GM12891 (cell line): ENCODE data around the gene PADI1.

Experiments used
- DNase-seq: peaks from one replicate; pipeline ENCODE4 v3.0.0; 2011; ENCODE audit warnings: low spot score; ENCODE audit not compliant: insufficient read length
- FAIRE-seq: peaks from 2 replicates; lab custom pipeline; 2011; peaks lifted over from hg19 to GRCh38; lab: Jason Lieb, UNC
- PAX5 ChIP-seq: IDR thresholded peaks from 2 replicates; pipeline ENCODE4 v1.6.1; 2011; ENCODE audit warnings: low read length, moderate library complexity, mild to moderate bottlenecking; ENCODE audit not compliant: insufficient read depth, severe bottlenecking
- POLR2A ChIP-seq: IDR thresholded peaks from 2 replicates; pipeline ENCODE4 v1.6.1; 2011; ENCODE audit warnings: low read depth, low read length, control low read depth
- POLR2AphosphoS5 ChIP-seq: IDR thresholded peaks from 2 replicates; pipeline ENCODE4 v1.6.1; 2011; ENCODE audit warnings: low read depth, low read length, control low read depth
- POU2F2 ChIP-seq: IDR thresholded peaks from 2 replicates; pipeline ENCODE4 v1.6.1; 2011; ENCODE audit warnings: low read depth, mild to moderate bottlenecking, control low read depth, low read length, moderate library complexity
- SPI1 ChIP-seq: IDR thresholded peaks from 2 replicates; pipeline ENCODE4 v1.6.1; 2011; ENCODE audit warnings: low read depth, low read length, control low read depth
- TAF1 ChIP-seq: IDR thresholded peaks from 2 replicates; pipeline ENCODE4 v1.6.1; 2011; ENCODE audit warnings: low read depth, low read length, control low read depth

PADI1 gene

GRCh38 chr1:17163789-17164666 lies 40.9 kb upstream of the PADI1 start:
- TF ChIP-seq POLR2A (no peak), TAF1 (no peak)
- DNase-seq (no peak), FAIRE-seq (no peak)

DNA sequence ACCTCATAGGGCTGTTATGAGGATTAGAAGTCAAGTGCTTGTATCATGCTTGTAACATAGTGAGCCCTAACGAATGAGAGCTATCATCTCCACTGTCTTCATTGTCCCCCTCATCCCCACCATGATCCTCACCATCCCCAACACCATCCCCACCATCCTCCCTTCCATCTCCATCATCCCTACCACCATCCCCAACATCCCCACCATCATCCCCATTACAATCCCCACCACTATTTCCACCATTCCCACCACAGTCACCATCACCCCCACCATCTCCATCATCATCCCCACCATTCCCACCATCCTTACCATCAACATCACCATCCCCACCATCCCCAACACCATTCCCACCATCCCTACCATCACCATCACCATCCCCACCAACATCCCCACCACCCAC lies 39.1 kb upstream of the PADI1 start:
- DNase-seq (no peak), FAIRE-seq (peak; percentile 23)
- TF ChIP-seq POU2F2 = no peak
- no peak for TF ChIP-seq SPI1
- no peak for TF ChIP-seq POLR2A
- no peak for TF ChIP-seq PAX5
- TF ChIP-seq TAF1 = no peak
- no peak for TF ChIP-seq POLR2AphosphoS5

GRCh38 chr1:17167041-17167785 lies 37.7 kb upstream of the PADI1 start:
- FAIRE-seq (no peak), DNase-seq (no peak)
- TF ChIP-seq POLR2A = no peak
- no peak for TF ChIP-seq SPI1
- no peak for TF ChIP-seq POU2F2
- no peak for TF ChIP-seq POLR2AphosphoS5
- TF ChIP-seq PAX5 = no peak
- TF ChIP-seq TAF1 = no peak

DNA sequence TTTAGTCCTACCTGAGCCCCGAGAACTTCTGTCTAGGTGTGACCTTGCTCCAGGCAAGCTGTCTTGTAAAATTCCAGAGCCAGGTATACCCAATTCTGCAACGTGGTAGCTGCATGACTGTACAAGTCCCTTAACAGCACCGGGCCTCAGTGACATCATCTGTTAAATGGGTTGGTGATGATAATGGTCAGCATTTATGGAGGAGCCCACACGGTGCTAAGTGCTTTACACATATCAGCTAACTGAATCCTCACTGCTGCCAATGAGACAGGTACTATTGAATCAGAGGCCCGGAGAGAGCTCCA lies 37.2 kb upstream of the PADI1 start:
- FAIRE-seq (no peak), DNase-seq (no peak)
- TF ChIP-seq PAX5 (no peak), POU2F2 (no peak), POLR2A (no peak), POLR2AphosphoS5 (no peak), TAF1 (no peak), SPI1 (no peak)

DNA sequence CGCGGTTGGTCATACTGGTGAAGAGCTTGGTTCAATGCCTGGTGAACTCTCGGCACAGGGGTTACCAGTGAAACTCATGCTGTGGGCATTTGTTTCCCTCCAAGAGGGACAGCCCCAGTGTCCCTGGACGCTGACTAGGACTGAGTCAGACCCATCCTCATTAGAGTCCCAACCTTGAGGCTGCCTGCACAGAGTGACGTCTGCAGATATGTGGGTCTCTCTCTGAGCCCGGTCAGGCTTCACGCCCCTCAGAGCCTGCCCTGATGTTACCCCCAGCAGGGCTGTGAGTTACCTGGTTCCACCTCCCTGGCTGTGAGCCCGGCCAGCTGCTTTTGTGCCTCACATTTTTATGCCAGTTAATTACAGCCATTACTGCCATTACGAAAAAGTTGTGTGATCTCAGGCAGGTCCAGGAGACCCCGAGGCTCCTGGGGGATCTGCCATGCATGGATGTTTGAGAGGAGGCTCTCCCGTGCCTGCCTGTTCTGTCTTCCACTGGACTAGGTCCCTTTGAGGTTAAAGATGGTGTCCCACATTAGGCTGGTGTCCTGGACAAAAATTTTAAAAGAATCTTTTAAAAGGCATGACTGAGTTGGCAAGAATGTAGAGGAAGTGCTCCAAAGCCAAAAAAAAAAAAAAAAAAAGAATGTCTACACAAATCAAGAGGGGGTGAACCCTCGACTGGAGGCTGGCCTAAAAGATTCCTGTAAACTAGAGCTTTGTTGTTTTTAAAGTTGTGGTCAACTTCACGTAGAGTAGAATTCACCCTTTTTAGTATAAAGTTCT lies 36.6 kb upstream of the PADI1 start:
- TF ChIP-seq TAF1 (no peak), POLR2A (no peak), POLR2AphosphoS5 (no peak), SPI1 (no peak), PAX5 (no peak), POU2F2 (no peak)
- DNase-seq = no peak
- FAIRE-seq = no peak

DNA sequence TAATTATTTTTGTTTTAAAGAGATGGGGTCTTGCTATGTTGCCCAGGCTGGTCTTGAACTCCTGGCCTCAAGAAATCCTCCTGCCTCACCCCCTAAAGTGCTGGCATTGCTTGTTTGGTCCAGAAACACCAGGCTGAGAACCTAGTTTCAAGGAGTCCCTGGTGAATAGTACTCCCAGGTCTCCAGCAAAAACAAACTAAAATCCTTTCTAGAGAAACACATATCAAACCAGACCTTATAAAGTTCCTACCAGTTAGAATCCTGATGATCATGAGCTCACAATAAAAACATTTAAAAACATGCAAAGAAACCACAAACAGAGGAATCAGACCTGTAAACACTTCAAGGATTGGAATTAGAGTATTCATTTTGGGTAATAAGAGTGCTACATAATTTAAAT lies 34.4 kb upstream of the PADI1 start:
- TF ChIP-seq PAX5 (no peak), POU2F2 (no peak), POLR2AphosphoS5 (no peak), TAF1 (no peak), POLR2A (no peak), SPI1 (no peak)
- no peak for DNase-seq
- no peak for FAIRE-seq

- no peak for FAIRE-seq
Observed at GRCh38 chr1:17173217-17173616, 31.7 kb upstream of the PADI1 start.

GRCh38 chr1:17176306-17177061 lies 28.4 kb upstream of the PADI1 start:
- no peak for DNase-seq
- FAIRE-seq = no peak
- no peak for TF ChIP-seq POLR2AphosphoS5
- no peak for TF ChIP-seq POLR2A
- no peak for TF ChIP-seq TAF1
- no peak for TF ChIP-seq SPI1
- no peak for TF ChIP-seq POU2F2
- TF ChIP-seq PAX5 = no peak

More at GRCh38 chr1:17173217-17173616, 31.7 kb upstream of the PADI1 start:
- no peak for DNase-seq
- no peak for TF ChIP-seq PAX5
- TF ChIP-seq POLR2AphosphoS5 = no peak
- TF ChIP-seq SPI1 = no peak
- TF ChIP-seq POLR2A = no peak
- no peak for TF ChIP-seq POU2F2
- no peak for TF ChIP-seq TAF1

- TF ChIP-seq POU2F2 = no peak
- TF ChIP-seq PAX5 = no peak
- no peak for TF ChIP-seq POLR2AphosphoS5
- no peak for TF ChIP-seq SPI1
- no peak for TF ChIP-seq POLR2A
- no peak for FAIRE-seq
- DNase-seq = no peak
Observed at GRCh38 chr1:17177651-17178050, 27.3 kb upstream of the PADI1 start.
